Stimulated activated CD8-positive, alpha-beta memory T cell treated with anti-CD3 and anti-CD28 coated beads, Interleukin-4, amount 100 ng/mL, for 24 hours (primary cell): ENCODE measurements around the gene HOXD4.

Experiments used
- DNase-seq: peaks from one replicate; pipeline ENCODE4 v3.0.0-alpha.2; 2020; ENCODE audit warnings: low read depth

HOXD4 gene

GRCh38 chr2:176187899-176188773, 36.8 kb downstream of the HOXD4 start, which contains the start of gene HOXD1:
TSS of gene HOXD1 (plus strand) at chr2:176188668. CDS start at chr2:176188802, 134 bp downstream.
- no peak for DNase-seq

- no peak for DNase-seq
These were observed 37.7 kb downstream of the HOXD4 start for GRCh38 chr2:176188774-176189680.

DNA sequence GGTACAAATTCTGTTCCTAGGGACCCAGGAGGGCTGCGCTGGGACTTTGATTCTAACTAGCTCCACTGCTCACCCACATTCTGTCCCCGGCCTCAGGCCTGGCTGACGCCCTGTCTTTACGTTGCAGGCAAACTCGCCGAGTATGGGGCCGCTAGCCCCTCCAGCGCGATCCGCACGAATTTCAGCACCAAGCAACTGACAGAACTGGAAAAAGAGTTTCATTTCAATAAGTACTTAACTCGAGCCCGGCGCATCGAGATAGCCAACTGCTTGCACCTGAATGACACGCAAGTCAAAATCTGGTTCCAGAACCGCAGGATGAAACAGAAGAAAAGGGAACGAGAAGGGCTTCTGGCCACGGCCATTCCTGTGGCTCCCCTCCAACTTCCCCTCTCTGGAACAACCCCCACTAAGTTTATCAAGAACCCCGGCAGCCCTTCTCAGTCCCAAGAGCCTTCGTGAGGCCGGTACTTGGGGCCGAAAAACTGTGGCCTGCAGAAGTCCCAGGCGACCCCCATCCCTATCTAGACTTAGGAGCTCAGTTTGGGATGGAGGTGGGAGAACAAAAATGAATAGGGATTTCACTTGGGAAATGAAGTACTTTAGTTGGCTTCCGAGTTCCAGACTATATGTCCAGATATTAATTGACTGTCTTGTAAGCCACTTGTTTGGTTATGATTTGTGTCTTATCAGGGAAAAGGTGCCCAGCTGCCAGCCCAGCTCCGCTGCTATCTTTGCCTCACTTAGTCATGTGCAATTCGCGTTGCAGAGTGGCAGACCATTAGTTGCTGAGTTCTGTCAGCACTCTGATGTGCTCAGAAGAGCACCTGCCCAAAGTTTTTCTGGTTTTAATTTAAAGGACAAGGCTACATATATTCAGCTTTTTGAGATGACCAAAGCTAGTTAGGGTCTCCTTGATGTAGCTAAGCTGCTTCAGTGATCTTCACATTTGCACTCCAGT, 38.6 kb downstream of the HOXD4 start:
- no peak for DNase-seq

- DNase-seq = no peak
These were observed 41.0 kb downstream of the HOXD4 start for GRCh38 chr2:176192351-176192750.

- no peak for DNase-seq
These were observed 41.7 kb downstream of the HOXD4 start for GRCh38 chr2:176193048-176193447.

- no peak for DNase-seq
These were observed 48.6 kb downstream of the HOXD4 start for GRCh38 chr2:176199902-176200301.

DNA sequence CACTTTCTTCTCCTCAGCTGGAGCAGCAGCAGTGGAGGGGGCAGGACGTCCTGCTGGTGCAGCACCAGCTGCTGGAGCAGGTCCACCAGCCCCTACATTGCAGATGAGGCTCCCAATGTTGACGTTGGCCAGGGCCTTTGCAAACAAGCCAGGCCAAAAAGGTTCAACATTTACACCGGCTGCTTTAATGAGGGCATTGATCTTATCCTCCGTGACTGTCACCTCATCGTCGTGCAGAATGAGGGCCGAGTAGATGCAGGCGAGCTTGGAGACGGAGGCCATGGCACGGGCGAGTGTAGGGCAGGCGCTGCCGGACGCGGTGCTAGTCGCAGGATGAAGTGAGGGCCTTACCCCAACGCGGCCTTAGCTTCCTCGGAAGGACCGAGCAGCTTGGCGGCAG, 49.6 kb downstream of the HOXD4 start:
- no peak for DNase-seq

DNA sequence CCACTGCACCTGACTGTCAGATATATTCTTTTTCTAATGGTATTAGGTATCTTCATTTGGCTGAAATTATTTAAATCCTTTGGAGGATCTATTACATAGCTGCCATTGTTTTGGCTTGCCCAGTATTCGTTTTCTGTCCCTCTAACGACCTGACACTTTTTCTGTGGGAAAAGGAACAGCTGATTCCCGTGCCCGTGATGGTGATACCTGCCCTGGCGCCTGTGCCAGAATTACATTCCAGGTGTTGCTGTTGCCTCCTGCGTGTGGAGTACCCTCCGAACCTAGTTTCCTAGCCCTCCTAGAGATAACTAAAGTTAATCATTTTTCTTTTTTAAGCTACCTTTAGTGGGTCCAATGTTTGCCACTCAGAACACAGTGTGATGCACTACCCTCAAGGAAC, 51.1 kb downstream of the HOXD4 start:
- DNase-seq = no peak
